Measurements from ENCODE around the gene VGLL4.

VGLL4 gene

GRCh38 chr3:11546657-11547302 is 96.9 kb downstream of the VGLL4 start:
- no peak for DNase-seq

- no peak for DNase-seq
Observed at GRCh38 chr3:11545186-11545851, 98.4 kb downstream of the VGLL4 start.

- no peak for DNase-seq
Observed at GRCh38 chr3:11544412-11545181, 99.1 kb downstream of the VGLL4 start.

- DNase-seq, result no peak
Observed at GRCh38 chr3:11543948-11544387, 99.7 kb downstream of the VGLL4 start.

GRCh38 chr3:11543141-11543947 is 100.4 kb downstream of the VGLL4 start:
- DNase-seq, result no peak

- DNase-seq, result no peak
Observed at GRCh38 chr3:11542551-11542950, 101.2 kb downstream of the VGLL4 start.

- no peak for DNase-seq
Observed at GRCh38 chr3:11541321-11542303, 102.1 kb downstream of the VGLL4 start.

- no peak for DNase-seq
Observed at GRCh38 chr3:11539677-11540076, 104.0 kb downstream of the VGLL4 start.

- DNase-seq, result no peak
Observed at GRCh38 chr3:11539218-11539617, 104.5 kb downstream of the VGLL4 start.

GRCh38 chr3:11538581-11538980 is 105.1 kb downstream of the VGLL4 start:
- no peak for DNase-seq

- DNase-seq, result no peak
Observed at GRCh38 chr3:11536936-11537612, 106.6 kb downstream of the VGLL4 start.

- no peak for DNase-seq
Observed at GRCh38 chr3:11536132-11536935, 107.4 kb downstream of the VGLL4 start.

GRCh38 chr3:11535243-11535960 is 108.3 kb downstream of the VGLL4 start:
- DNase-seq, result no peak

- DNase-seq, result no peak
Observed at GRCh38 chr3:11534793-11535101, 109.0 kb downstream of the VGLL4 start.

- no peak for DNase-seq
Observed at GRCh38 chr3:11534011-11534792, 109.5 kb downstream of the VGLL4 start.

GRCh38 chr3:11532931-11533391 is 110.8 kb downstream of the VGLL4 start:
- DNase-seq, result no peak

GRCh38 chr3:11530153-11530721 is 113.5 kb downstream of the VGLL4 start:
- DNase-seq, result no peak

GRCh38 chr3:11529281-11529680 is 114.4 kb downstream of the VGLL4 start:
- no peak for DNase-seq

Data from cortex of kidney (tissue), 1 donor.